HepG2 (cell line): ENCODE results near the gene CDH22. TPM values are rescaled to one million over a fixed set of nuclear protein-coding genes. Genes with fewer than 3 reads are reported as not detected.

Experiments used
- AGO2 ChIP-seq: fragments of 200-400 bp; formaldehyde crosslinking; optimal IDR thresholded peaks from 2 replicates; pipeline ENCODE3; 2017; ENCODE audit warnings: mild to moderate bottlenecking, low read depth, low read length, moderate library complexity
- CEBPZ ChIP-seq: IDR thresholded peaks from 2 replicates; pipeline ENCODE4 v1.6.1; 2012; ENCODE audit warnings: low read length, improper control_type of control experiment
- CHCHD3 ChIP-seq: sonication (generic); formaldehyde crosslinking; IDR thresholded peaks from 2 replicates; pipeline ENCODE4 v1.8.0; 2022; ENCODE audit warnings: mild to moderate bottlenecking, missing genetic modification reagents, moderate library complexity
- IRF9 ChIP-seq: sonication (generic); formaldehyde crosslinking; IDR thresholded peaks from 2 replicates; pipeline ENCODE4 v1.8.0; 2022; ENCODE audit warnings: missing genetic modification reagents, mild to moderate bottlenecking, borderline replicate concordance
- MEF2D ChIP-seq: sonication (generic); formaldehyde crosslinking; IDR thresholded peaks from 2 replicates; pipeline ENCODE4 v1.5.1; 2020; ENCODE audit warnings: mild to moderate bottlenecking, missing genetic modification reagents
- MTA1 ChIP-seq: sonication (generic); formaldehyde crosslinking; IDR thresholded peaks from 2 replicates; pipeline ENCODE4 v1.4.0; 2020; ENCODE audit warnings: missing genetic modification reagents, mild to moderate bottlenecking, borderline replicate concordance
- PBX2 ChIP-seq: IDR thresholded peaks from 2 replicates; pipeline ENCODE4 v1.6.1; 2016; ENCODE audit warnings: control low read depth
- POLR2G ChIP-seq: fragments of 200-400 bp; formaldehyde crosslinking; IDR thresholded peaks from 2 replicates; pipeline ENCODE4 v1.6.1; 2018; ENCODE audit warnings: mild to moderate bottlenecking, low read depth, low read length, moderate library complexity
- ZNF263 ChIP-seq: sonication (generic); formaldehyde crosslinking; IDR thresholded peaks from 2 replicates; pipeline ENCODE4 v1.4.0; 2020; ENCODE audit warnings: missing genetic modification reagents
- ZNF430 ChIP-seq: sonication (generic); formaldehyde crosslinking; IDR thresholded peaks from 2 replicates; pipeline ENCODE4 v1.9.0; 2021; ENCODE audit warnings: mild to moderate bottlenecking, missing genetic modification reagents
- ZNF598 ChIP-seq: sonication (generic); formaldehyde crosslinking; IDR thresholded peaks from 2 replicates; pipeline ENCODE4 v1.5.1; 2020; ENCODE audit warnings: mild to moderate bottlenecking, missing genetic modification reagents, borderline replicate concordance
- ZNF687 ChIP-seq: sonication (generic); formaldehyde crosslinking; IDR thresholded peaks from 2 replicates; pipeline ENCODE4 v1.5.1; 2020; ENCODE audit warnings: mild to moderate bottlenecking, missing genetic modification reagents, moderate library complexity
- ZNF883 ChIP-seq: sonication (generic); formaldehyde crosslinking; IDR thresholded peaks from 2 replicates; pipeline ENCODE4 v1.5.1; 2020; ENCODE audit warnings: mild to moderate bottlenecking, missing genetic modification reagents; ENCODE audit errors: not compliant biosample characterization
- polyA plus RNA-seq, 8 experiments: library from polyadenylated mRNA; depleted of rRNA in 3 of 8; stranded (reverse) in 7 of 8; unstranded in 1 of 8; fragments of >200 nt; fragmentation: Illumina TruSeq in 4 of 8; extraction: Trizol in 4 of 8; gene quantifications; 2 replicates each; pipeline versions ENCODE4 v1.2.1 to v1.2.3, GENCODE V29; 2011 to 2016; ENCODE audit warnings: low read depth in 4 of 8, missing spikeins in 1 of 8, mixed read lengths in 1 of 8; ENCODE audit not compliant: insufficient read depth in 1 of 8
- total RNA-seq, 5 experiments: library from RNA; depleted of rRNA; stranded (reverse); fragments of >200 nt; fragmentation: Illumina TruSeq; extraction: Trizol; gene quantifications; 2 replicates each; pipeline ENCODE4 v1.2.3, GENCODE V29; 2016; ENCODE audit warnings: low read depth in 1 of 5

CDH22 gene
- total and polyA plus RNA-seq, 2 of the 13 experiments (the other 11 are each of a cell fraction or from before 2014, with no cell fraction given) = not detected

- TF ChIP-seq IRF9 (CRISPR knock-in tag) (0 out of 2 replicates have a peak, but pooled peaks have one; percentile 10), CEBPZ (no peak), AGO2 (peak; percentile 94), PBX2 (CRISPR knock-in tag) (no peak), ZNF883 (CRISPR knock-in tag) (peak; percentile 43), MTA1 (CRISPR knock-in tag) (peak; percentile 32; the same call in 1 of the 2 replicates), MEF2D (CRISPR knock-in tag) (no peak), ZNF263 (peak; percentile 68), ZNF687 (peak; percentile 31), CHCHD3 (CRISPR knock-in tag) (0 out of 2 replicates have a peak, but pooled peaks have one; percentile 27), ZNF598 (CRISPR knock-in tag) (peak; percentile 27; the same call in 1 of the 2 replicates), ZNF430 (CRISPR knock-in tag) (peak; percentile 33; the same call in 1 of the 2 replicates), POLR2G (0 out of 2 replicates have a peak, but pooled peaks have one; percentile 1)
These were observed 42.1 kb upstream of the CDH22 start (continued) for GRCh38 chr20:46350201-46350985.
